ENCODE results near the gene LGALS8.

- TF ChIP-seq POLR2A (IDR thresholded peaks at IDR 0.05), result no peak
- no peak for TF ChIP-seq CTCF (IDR thresholded peaks at IDR 0.05)
Observed at GRCh38 chr1:236536540-236536939, 12.8 kb downstream of the LGALS8 start.
